Measurements from ENCODE around the gene MPZL2. TPM values are rescaled to one million over a fixed set of nuclear protein-coding genes. Genes with fewer than 3 reads are reported as not detected.

MPZL2 gene
- total and polyA plus RNA-seq, 9 of the 15 experiments (the other 6 are each of a cell fraction or from before 2014, with no cell fraction given), result 0.09 to 0.28 (median 0.18) TPM; not detected in 2

- Histone ChIP-seq H4K20me1 (replicated peaks; ENCODE audit: control insufficient read depth, insufficient read depth, low read length) (no peaks in the 10 kb centered on the region), H3K27me3 (ENCODE audit: control insufficient read depth in 2 of 2, insufficient read depth in 2 of 2, low read length in 2 of 2) (peaks cover 8 to 22% of the 10 kb centered on the region in 2 experiments; a peak in 4 of 5 replicates), H3K4me2 (ENCODE audit: insufficient read depth, low read length) (no peak overlapping the region), H3K4me3 (no peak overlapping the region), H3K79me2 (ENCODE audit: control insufficient read depth, insufficient read depth, low read length) (no peaks in the 10 kb centered on the region), H3K36me3 (ENCODE audit: control insufficient read depth, insufficient read depth, low read length) (no peaks in the 10 kb centered on the region), H3K9ac (ENCODE audit: insufficient read depth in 1 of 2, low read depth in 2 of 2, low read length in 2 of 2) (no peak overlapping the region), H3K27ac (ENCODE audit: extremely low read depth, low read depth, low read length) (no peak overlapping the region), H3K9me3 (replicated peaks; ENCODE audit: control insufficient read depth, insufficient read depth, low read depth, low read length) (no peaks in the 10 kb centered on the region), H3K9me1 (ENCODE audit: control insufficient read depth, insufficient read depth, low read length) (no peaks in the 10 kb centered on the region), H2AFZ (ENCODE audit: low read depth, low read length) (no peak overlapping the region), H3K4me1 (replicated peaks in 1 of 2; ENCODE audit: control insufficient read depth in 2 of 2, insufficient read depth in 2 of 2, low read length in 2 of 2) (no peaks in the 10 kb centered on the region)
- WGBS (ENCODE audit: insufficient coverage, low coverage, missing lambda C conversion rate), result 31% methylated on average over 9 of the region's 9 CpGs
- DNase-seq (ENCODE audit: extremely low read depth in 1 of 4, low spot score in 3 of 4), result no peak
- CTCF ChIA-PET (ENCODE audit: low intra/inter-chr PET ratio), result no interaction called here
- BruUV-seq (replicated peaks), result no TSS peak
- in situ Hi-C loops (cut with MboI), result no loop called here
- no peak for ATAC-seq
- POLR2A ChIA-PET, result no interaction called here
- TF ChIP-seq ZNF274 (IDR thresholded peaks at IDR 0.05; ENCODE audit: borderline replicate concordance, low read depth, low read length) (no peak), CBFA2T3 (IDR thresholded peaks at IDR 0.05) (0 out of 2 replicates have a peak, but pooled peaks have one; percentile 3), BRD9 (IDR thresholded peaks at IDR 0.05; ENCODE audit: low read depth, partially characterized antibody) (no peak)
- no peak for FAIRE-seq
- intact Hi-C loops (cut with micrococcal nuclease), result no loop called here
These were observed 58.3 kb downstream of the MPZL2 start for GRCh38 chr11:118205606-118206378.

Small RNAs within 50 kb of the gene (small RNA-seq; reads per million reads assigned to genes)
- not detected for gene HSPE1P18

Other genes with a start within 250 kb of the MPZL2 start
Only the 7 nearest of the 12 such genes appear.
- not detected in 2 replicates for gene SCN2B, start 87.7 kb downstream of the MPZL2 start, total RNA-seq (2014; rRNA removed)
- gene SCN2B, start 87.7 kb downstream of the MPZL2 start, total RNA-seq (2014; rRNA removed; fragmentation: Illumina TruSeq; extraction: Trizol), result not detected in 2 replicates
- gene SCN2B, start 87.7 kb downstream of the MPZL2 start, total RNA-seq (2015; rRNA removed; fragmentation: Illumina TruSeq; extraction: Trizol), result not detected in 2 replicates
- gene SCN2B, start 87.7 kb downstream of the MPZL2 start, total RNA-seq (2021), result not detected in 2 replicates
- not detected in 2 replicates for gene SCN2B, start 87.7 kb downstream of the MPZL2 start, polyA plus RNA-seq (2011; rRNA removed)
- gene SCN2B, start 87.7 kb downstream of the MPZL2 start, polyA plus RNA-seq (2014; fragmentation: Illumina TruSeq; extraction: Trizol), result not detected in 2 replicates
- gene SCN2B, start 87.7 kb downstream of the MPZL2 start, polyA plus RNA-seq (2014; fragmentation: Nextera tagmentation; extraction: Ambion mirVana), result not detected
- not detected in 2 replicates for gene SCN2B, start 87.7 kb downstream of the MPZL2 start, polyA plus RNA-seq (2014; rRNA removed)
- gene JAML, start 39.3 kb downstream of the MPZL2 start, total RNA-seq (2014; rRNA removed), result 0.05 and 0.08 TPM in 2 replicates
- not detected in 2 replicates for gene JAML, start 39.3 kb downstream of the MPZL2 start, total RNA-seq (2014; rRNA removed; fragmentation: Illumina TruSeq; extraction: Trizol)
- gene JAML, start 39.3 kb downstream of the MPZL2 start, total RNA-seq (2015; rRNA removed; fragmentation: Illumina TruSeq; extraction: Trizol), result 0.19 TPM in 1 of 2 replicates, not detected in the other
- 0.22 and 0.47 TPM in 2 replicates for gene JAML, start 39.3 kb downstream of the MPZL2 start, total RNA-seq (2021)
- 0.08 TPM in 1 of 2 replicates, not detected in the other for gene JAML, start 39.3 kb downstream of the MPZL2 start, polyA plus RNA-seq (2011; rRNA removed)
- gene JAML, start 39.3 kb downstream of the MPZL2 start, polyA plus RNA-seq (2014; fragmentation: Illumina TruSeq; extraction: Trizol), result 0.09 and 0.12 TPM in 2 replicates
- under 1 TPM in 1 of 2 experiments, not detected in 1; 0.27 TPM for gene JAML, start 39.3 kb downstream of the MPZL2 start, polyA plus RNA-seq (2014; fragmentation: Nextera tagmentation; extraction: Ambion mirVana)
- 0.32 TPM in 1 of 2 replicates, not detected in the other for gene JAML, start 39.3 kb downstream of the MPZL2 start, polyA plus RNA-seq (2014; rRNA removed)
- 1.2 and 1.3 TPM in 2 replicates for gene MPZL3, start 11.9 kb downstream of the MPZL2 start, total RNA-seq (2014; rRNA removed)
- gene MPZL3, start 11.9 kb downstream of the MPZL2 start, total RNA-seq (2014; rRNA removed; fragmentation: Illumina TruSeq; extraction: Trizol), result 2.5 and 2.9 TPM in 2 replicates
- gene MPZL3, start 11.9 kb downstream of the MPZL2 start, total RNA-seq (2015; rRNA removed; fragmentation: Illumina TruSeq; extraction: Trizol), result 1.7 and 1.9 TPM in 2 replicates
- gene MPZL3, start 11.9 kb downstream of the MPZL2 start, total RNA-seq (2021), result 1.8 and 2.1 TPM in 2 replicates
- 1.5 and 3.3 TPM in 2 replicates for gene MPZL3, start 11.9 kb downstream of the MPZL2 start, polyA plus RNA-seq (2011; rRNA removed)
- 1.5 TPM in 2 replicates for gene MPZL3, start 11.9 kb downstream of the MPZL2 start, polyA plus RNA-seq (2014; fragmentation: Illumina TruSeq; extraction: Trizol)
- 1 to 10 TPM; 1.6 to 2.9 TPM for gene MPZL3, start 11.9 kb downstream of the MPZL2 start, polyA plus RNA-seq (2014; fragmentation: Nextera tagmentation; extraction: Ambion mirVana)
- 0.97 and 1.1 TPM in 2 replicates for gene MPZL3, start 11.9 kb downstream of the MPZL2 start, polyA plus RNA-seq (2014; rRNA removed)
- gene CD3E, start 40.4 kb upstream of the MPZL2 start, total RNA-seq (2014; rRNA removed), result not detected in 2 replicates
- not detected in 2 replicates for gene CD3E, start 40.4 kb upstream of the MPZL2 start, total RNA-seq (2014; rRNA removed; fragmentation: Illumina TruSeq; extraction: Trizol)
- gene CD3E, start 40.4 kb upstream of the MPZL2 start, total RNA-seq (2015; rRNA removed; fragmentation: Illumina TruSeq; extraction: Trizol), result 0.11 TPM in 1 of 2 replicates, not detected in the other
- 0.62 and 1.1 TPM in 2 replicates for gene CD3E, start 40.4 kb upstream of the MPZL2 start, total RNA-seq (2021)
- gene CD3E, start 40.4 kb upstream of the MPZL2 start, polyA plus RNA-seq (2011; rRNA removed), result 0.07 and 0.11 TPM in 2 replicates
- gene CD3E, start 40.4 kb upstream of the MPZL2 start, polyA plus RNA-seq (2014; fragmentation: Illumina TruSeq; extraction: Trizol), result 0.25 and 0.36 TPM in 2 replicates
- gene CD3E, start 40.4 kb upstream of the MPZL2 start, polyA plus RNA-seq (2014; fragmentation: Nextera tagmentation; extraction: Ambion mirVana), result not detected
- 0.13 TPM in 1 of 2 replicates, not detected in the other for gene CD3E, start 40.4 kb upstream of the MPZL2 start, polyA plus RNA-seq (2014; rRNA removed)
- gene CD3D, start 78.4 kb upstream of the MPZL2 start, total RNA-seq (2014; rRNA removed), result 40.7 and 42.4 TPM in 2 replicates
- 52.4 and 54.8 TPM in 2 replicates for gene CD3D, start 78.4 kb upstream of the MPZL2 start, total RNA-seq (2014; rRNA removed; fragmentation: Illumina TruSeq; extraction: Trizol)
- gene CD3D, start 78.4 kb upstream of the MPZL2 start, total RNA-seq (2015; rRNA removed; fragmentation: Illumina TruSeq; extraction: Trizol), result 35.6 and 41.7 TPM in 2 replicates
- 34.9 and 36.2 TPM in 2 replicates for gene CD3D, start 78.4 kb upstream of the MPZL2 start, total RNA-seq (2021)
- 238 and 241 TPM in 2 replicates for gene CD3D, start 78.4 kb upstream of the MPZL2 start, polyA plus RNA-seq (2011; rRNA removed)
- 67.1 and 75.5 TPM in 2 replicates for gene CD3D, start 78.4 kb upstream of the MPZL2 start, polyA plus RNA-seq (2014; fragmentation: Illumina TruSeq; extraction: Trizol)
- 100 to 1,000 TPM; 139 to 145 TPM for gene CD3D, start 78.4 kb upstream of the MPZL2 start, polyA plus RNA-seq (2014; fragmentation: Nextera tagmentation; extraction: Ambion mirVana)
- 69.6 and 76.7 TPM in 2 replicates for gene CD3D, start 78.4 kb upstream of the MPZL2 start, polyA plus RNA-seq (2014; rRNA removed)
- 0.36 and 0.37 TPM in 2 replicates for gene CD3G, start 80.0 kb upstream of the MPZL2 start, total RNA-seq (2014; rRNA removed)
- gene CD3G, start 80.0 kb upstream of the MPZL2 start, total RNA-seq (2014; rRNA removed; fragmentation: Illumina TruSeq; extraction: Trizol), result 0.19 and 0.47 TPM in 2 replicates
- 0.47 and 0.49 TPM in 2 replicates for gene CD3G, start 80.0 kb upstream of the MPZL2 start, total RNA-seq (2015; rRNA removed; fragmentation: Illumina TruSeq; extraction: Trizol)
- gene CD3G, start 80.0 kb upstream of the MPZL2 start, total RNA-seq (2021), result 0.55 and 0.60 TPM in 2 replicates
- gene CD3G, start 80.0 kb upstream of the MPZL2 start, polyA plus RNA-seq (2011; rRNA removed), result 1.6 and 1.7 TPM in 2 replicates
- 0.30 and 0.79 TPM in 2 replicates for gene CD3G, start 80.0 kb upstream of the MPZL2 start, polyA plus RNA-seq (2014; fragmentation: Illumina TruSeq; extraction: Trizol)
- under 1 TPM; 0.60 to 0.83 TPM for gene CD3G, start 80.0 kb upstream of the MPZL2 start, polyA plus RNA-seq (2014; fragmentation: Nextera tagmentation; extraction: Ambion mirVana)
- 0.24 and 0.33 TPM in 2 replicates for gene CD3G, start 80.0 kb upstream of the MPZL2 start, polyA plus RNA-seq (2014; rRNA removed)
- 26.8 and 32.4 TPM in 2 replicates for gene UBE4A, start 95.3 kb upstream of the MPZL2 start, total RNA-seq (2014; rRNA removed)
- gene UBE4A, start 95.3 kb upstream of the MPZL2 start, total RNA-seq (2014; rRNA removed; fragmentation: Illumina TruSeq; extraction: Trizol), result 44.8 and 50.6 TPM in 2 replicates
- 41.8 and 45.2 TPM in 2 replicates for gene UBE4A, start 95.3 kb upstream of the MPZL2 start, total RNA-seq (2015; rRNA removed; fragmentation: Illumina TruSeq; extraction: Trizol)
- 33.6 and 37.0 TPM in 2 replicates for gene UBE4A, start 95.3 kb upstream of the MPZL2 start, total RNA-seq (2021)
- 22.9 and 23.9 TPM in 2 replicates for gene UBE4A, start 95.3 kb upstream of the MPZL2 start, polyA plus RNA-seq (2011; rRNA removed)
- gene UBE4A, start 95.3 kb upstream of the MPZL2 start, polyA plus RNA-seq (2014; fragmentation: Illumina TruSeq; extraction: Trizol), result 29.2 and 32.8 TPM in 2 replicates
- gene UBE4A, start 95.3 kb upstream of the MPZL2 start, polyA plus RNA-seq (2014; fragmentation: Nextera tagmentation; extraction: Ambion mirVana), result 10 to 100 TPM; 13.5 to 17.1 TPM
- gene UBE4A, start 95.3 kb upstream of the MPZL2 start, polyA plus RNA-seq (2014; rRNA removed), result 17.8 and 18.0 TPM in 2 replicates

Measured in K562 (cell line).